ENCODE data around the gene TAF12.
"Not testable (repeated sequence)": the region's sequence is repeated elsewhere in the genome, so short reads cannot be mapped to it uniquely, and the experiment has no call there.

Gene TAF12

DNA sequence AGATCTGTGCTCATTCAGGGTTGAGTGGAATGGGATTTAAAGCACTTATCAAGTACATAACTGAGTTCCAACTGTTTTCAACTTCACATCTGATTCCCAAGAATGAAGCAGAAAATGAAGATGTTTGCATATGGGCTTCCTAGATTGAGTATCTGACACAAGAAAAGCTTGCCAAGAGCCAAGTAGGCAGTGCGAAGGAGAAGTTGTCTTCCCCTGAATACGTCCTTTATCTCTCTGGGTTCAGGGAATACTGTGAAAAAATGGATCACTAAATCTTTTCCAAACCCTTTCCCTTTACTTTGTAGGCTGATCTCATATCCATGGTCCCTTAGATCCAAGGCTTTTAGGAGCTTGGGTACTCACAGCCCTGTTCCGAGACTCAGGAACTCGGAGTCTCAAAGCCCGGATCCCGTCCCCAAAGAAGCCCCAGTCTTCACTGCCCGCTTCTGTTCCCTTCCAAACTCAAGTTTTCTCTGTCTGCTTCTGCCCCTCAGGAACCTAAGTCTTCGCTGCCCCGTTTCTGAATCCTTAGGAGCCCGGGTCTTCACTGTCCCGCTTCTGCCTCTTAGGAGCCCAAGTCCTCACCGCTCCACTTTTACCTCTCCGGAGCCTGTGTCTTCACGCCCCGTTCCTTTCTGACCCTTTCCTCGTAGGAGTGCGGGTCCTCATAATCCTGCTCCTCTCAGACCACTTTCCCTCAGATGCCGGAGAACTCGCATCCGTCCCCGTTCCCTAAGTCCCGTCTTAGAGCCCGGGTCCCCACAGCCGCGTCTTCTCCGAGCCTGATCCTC is 616 bp downstream of the TAF12 start:
- no peak for DNase-seq

DNA sequence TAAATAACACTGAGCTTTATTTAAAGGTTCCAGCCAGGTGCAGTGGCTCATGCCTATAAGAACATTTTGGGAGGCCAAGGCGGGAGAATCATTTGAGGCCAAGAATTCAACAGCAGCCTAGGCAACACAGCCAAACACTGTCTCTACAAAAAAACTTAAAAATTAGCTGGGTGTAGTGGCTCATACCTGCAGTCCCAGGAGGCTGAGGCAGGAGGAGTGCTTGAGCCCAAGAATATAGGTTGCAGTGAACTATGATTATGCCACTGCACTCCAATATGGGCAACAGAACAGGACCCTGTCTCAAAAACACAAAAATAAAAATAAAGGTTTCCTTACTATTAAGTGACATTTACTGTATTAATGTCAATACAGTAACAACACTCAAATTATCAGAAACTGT is 2.1 kb downstream of the TAF12 start:
- DNase-seq, result no peak

DNA sequence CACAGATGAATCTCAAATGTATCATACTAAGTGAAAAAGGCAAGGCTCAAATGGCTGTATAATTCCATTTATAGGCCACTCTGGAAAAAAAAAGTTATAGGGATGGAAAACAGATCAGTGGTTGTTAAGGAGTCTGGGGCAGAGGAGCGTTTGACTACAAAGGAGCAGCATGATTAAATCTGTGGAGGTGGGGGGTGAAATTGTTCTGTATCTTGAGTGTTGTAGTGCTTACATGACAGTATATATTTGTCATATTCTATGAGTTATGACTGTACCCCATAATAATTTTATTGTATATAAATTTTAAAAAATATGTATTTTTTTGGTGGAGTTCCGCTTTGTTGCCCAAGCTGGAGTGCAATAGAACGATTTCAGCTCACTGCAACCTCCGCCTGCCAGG is 10.3 kb downstream of the TAF12 start:
- DNase-seq, result no peak

DNA sequence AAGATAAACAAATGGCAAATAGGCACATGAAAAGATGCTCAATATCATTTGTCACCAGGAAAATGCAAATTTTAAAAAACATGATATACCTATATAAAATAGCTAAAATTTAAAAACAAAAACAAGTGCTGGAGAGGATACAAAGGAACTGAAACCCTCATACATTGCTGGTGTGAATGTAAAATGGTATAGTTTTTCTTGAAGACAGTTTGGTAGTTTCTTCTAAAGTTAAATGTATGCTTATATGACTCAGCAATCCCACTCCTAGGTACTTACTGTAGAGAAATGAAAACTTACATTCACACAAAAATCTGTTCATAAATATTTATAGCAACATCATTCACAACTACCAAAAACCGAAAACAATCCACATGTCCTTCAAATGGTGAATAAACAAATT is 11.2 kb downstream of the TAF12 start:
- no peak for DNase-seq

- DNase-seq, result no peak
Measured at GRCh38 chr1:28613175-28613574, 29.7 kb downstream of the TAF12 start.

DNA sequence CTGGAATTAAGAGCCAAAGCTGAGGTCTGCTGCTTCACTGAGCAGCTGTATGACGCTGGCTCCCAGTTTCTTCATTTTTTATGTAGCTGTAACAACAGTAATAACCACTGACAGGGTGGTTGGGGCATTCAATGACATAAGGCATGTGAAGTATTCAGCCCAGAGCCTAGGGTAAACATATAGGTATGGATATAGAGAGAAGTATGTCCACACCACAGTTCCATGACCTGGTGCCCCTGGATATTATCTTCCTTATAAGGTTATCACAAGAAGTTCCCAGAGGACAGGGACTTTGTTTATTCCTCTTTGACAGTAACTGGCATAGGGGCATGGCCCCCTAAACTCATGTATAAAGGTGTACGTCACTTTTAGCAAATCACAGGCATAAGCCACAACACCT is 36.1 kb downstream of the TAF12 start:
- no peak for DNase-seq

GRCh38 chr1:28604962-28605361 is 37.9 kb downstream of the TAF12 start:
- DNase-seq, result no peak

- DNase-seq, result no peak
Measured at GRCh38 chr1:28604411-28604810, 38.5 kb downstream of the TAF12 start.

DNA sequence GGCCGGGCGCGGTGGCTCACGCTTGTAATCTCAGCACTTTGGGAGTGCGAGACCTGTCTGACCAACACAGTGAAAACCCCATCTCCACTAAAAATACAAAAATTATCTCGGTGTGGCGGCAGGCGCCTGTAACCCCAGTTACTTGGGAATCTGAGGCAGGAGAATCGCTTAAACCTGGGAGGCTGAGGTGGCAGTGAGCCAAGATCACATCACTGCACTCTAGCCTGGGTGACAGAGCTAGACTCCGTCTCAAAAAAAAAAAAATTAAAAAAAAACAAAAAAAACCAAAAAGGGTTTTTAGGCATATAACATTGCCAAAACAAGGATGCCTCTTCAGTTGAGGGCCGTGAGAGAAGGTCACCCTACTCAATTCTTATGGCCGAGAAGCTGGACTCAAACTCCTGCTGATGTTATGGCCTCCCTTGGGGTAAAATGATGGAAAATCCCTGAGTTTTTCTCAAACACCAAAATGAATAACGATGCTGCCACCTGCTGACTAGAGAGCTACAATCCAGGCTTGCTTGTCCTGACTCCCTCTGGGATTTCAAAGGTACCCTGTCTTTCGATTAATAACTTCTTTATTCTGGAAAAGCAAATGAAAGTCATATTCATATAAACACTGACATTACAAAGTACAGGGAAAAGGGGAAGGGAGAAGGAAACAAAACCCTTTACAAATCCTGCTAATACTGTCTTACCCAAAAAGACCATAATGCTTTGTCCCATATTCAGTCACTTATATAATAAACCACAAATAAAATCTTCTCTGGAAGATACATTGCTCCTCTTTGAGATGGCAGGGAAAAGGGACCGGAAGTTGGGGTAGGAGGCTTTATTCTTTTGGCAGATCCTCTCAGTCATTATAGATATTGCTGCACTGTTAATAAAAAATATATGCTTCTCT is 40.1 kb downstream of the TAF12 start:
- peak; percentile 54 for DNase-seq

DNA sequence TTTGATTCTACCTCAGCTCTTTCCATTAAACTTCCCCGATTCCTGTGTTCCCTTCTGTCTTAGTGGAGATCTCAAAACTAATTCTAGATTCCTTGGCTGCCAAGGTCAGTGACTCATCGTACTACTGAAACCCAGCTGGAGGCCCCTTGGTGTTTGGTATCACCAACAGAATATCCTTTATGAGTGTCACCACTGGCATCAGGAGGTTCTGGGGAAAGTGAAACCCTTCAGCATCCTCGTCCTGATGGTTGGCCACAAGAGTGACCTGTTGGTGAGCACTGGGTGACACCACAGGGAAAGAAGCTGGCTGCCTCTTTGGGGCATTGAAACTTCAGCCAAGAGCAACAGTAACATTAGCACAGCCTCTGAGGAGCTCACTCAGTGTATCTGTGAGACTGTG is 41.2 kb downstream of the TAF12 start:
- DNase-seq, result no peak

GRCh38 chr1:28596276-28596675 is 46.6 kb downstream of the TAF12 start:
- DNase-seq, result not testable (repeated sequence)

DNA sequence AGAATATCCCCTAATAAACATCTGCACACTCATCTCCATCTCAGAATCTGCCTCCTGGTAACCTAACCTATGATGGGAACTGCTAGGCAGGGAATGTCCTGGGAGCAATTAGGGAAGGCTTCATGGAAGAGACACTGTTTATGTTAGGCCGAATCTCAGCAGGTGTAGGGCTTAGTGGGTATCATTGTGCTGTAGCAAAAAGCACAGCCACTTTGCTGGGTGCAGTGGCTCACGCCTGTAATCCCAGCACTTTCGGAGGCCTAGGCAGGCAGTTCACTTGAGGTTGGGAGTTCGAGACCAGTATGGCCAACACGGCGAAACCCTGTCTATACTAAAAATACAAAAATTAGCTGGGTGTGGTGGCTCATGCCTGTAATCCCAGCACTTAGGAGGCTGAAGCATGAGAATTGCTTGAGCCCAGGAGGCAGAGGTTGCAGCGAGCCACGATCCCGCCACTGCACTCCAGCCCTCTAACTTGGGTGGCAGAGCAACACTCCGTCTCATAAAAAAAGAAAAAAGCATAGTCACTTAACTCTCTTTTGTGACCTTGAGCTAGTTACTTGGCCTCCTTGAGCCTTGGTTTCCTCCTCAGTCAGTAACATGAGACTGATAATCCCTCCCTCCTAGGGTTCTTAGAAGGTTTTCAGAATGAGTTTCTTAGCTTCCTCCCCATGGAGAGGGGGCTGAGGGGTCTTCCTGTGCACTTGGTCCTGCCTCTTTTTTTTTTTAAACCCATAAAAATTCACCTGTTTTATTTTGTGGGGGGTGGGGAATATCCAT is 47.3 kb downstream of the TAF12 start:
- DNase-seq, result no peak

GRCh38 chr1:28594686-28595411 is 48.0 kb downstream of the TAF12 start:
- not testable (repeated sequence) for DNase-seq

DNA sequence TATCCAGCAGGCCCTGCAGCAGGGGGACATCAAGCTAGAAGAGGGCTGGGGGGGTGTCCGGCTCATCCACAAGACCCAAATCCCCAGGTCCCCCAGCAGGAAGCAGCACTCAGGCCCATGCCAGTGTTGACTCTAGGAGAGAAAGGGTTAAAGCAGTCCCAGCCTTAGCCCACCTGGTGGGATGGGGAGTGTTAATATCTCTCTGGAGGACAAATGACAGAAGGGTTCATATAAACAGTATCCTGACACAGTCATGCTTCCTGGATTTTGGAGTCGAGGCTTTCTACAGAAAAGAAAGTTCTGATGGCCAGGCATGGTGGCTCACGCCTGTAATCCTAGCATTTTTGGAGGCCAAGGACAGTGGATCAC is 48.9 kb downstream of the TAF12 start:
- not testable (repeated sequence) for DNase-seq

DNA sequence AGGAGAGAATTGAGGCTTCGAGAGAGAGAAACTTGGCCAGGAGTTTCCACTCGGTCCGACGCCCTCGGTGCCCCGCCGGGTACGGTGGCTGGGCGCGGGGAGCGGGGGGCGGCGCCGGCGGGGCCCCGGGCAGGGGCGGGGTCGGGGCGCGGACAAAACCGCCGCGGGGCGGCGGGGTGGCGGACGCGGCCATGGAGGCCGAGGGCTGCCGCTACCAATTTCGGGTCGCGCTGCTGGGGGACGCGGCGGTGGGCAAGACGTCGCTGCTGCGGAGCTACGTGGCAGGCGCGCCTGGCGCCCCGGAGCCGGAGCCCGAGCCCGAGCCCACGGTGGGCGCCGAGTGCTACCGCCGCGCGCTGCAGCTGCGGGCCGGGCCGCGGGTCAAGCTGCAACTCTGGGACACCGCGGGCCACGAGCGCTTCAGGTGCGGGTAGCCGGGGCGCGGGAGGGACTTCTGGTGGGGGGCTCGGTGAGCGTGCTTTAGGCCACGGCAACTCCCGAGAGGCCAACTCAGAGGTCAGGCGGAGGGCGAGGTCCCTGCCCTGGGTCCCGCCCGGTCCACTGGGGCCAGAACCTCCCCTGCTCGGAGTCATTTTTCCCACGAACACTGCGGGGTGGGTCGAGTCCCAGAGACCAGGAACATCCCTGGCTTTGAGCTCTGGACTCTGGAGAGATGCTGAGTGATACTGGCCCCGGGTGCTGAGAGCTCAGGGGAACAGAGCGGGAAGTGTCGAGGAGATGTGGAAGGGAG is 50.4 kb downstream of the TAF12 start:
- DNase-seq, result no peak

GRCh38 chr1:28591708-28592320 is 51.1 kb downstream of the TAF12 start, which contains the start of gene RAB42:
RAB42 (plus strand) TSS chr1:28592265; CDS start chr1:28592512, 247 bp downstream.
- no peak for DNase-seq

DNA sequence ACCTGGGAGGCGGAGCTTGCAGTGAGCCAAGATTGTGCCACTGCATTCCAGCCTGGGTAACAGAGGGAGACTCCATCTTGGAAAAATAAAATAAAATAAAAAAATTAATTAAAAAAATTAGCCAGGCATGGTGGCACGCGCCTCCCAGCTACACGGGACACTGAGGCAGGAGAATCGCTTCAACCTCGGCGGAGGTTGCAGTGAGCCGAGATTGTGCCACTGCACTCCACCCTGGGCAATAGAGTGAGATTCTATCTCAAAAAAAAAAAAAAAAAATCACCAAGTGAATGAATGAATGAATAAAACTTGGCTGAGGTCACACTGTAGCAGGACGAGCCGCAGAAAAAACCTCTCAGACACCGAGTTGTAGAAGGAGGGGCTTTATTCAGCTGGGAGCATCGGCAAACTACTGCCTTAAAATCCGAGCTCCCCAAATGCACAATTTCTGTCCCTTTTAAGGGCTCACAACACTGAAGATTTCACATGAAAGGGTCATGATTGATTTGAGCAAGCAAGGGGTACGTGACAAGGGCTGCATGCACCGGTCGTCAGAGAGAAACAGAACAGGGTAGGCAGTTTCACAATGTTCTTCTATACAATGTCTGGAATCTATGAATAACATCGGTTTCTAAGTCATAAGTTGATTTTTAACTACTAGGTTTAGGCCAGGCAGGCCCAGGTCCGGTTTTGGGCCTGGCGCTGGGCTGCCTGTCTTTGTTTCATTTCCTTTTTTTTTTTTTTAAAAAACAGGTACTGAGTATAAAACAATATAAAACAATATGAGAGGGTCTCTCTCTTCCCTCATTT is 56.1 kb downstream of the TAF12 start:
- DNase-seq, result not testable (repeated sequence)

DNA sequence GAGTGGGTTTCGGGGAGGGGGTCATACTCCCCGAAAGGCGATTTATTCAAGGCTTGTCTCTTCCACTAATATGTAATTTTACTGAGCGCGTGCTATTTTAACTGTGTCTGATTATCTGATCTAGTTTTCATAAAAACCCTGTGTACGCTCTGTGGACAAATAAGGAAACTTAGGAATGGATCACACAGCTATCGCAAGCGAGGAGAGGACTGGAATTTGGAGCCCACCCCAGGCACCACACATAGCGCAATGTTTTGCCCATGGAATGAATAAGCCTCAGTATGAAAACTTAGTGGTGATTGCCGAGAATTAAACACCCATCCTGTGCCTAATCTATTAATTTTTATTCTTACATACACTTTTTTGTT is 60.6 kb downstream of the TAF12 start:
- DNase-seq, result peak; percentile 42

GRCh38 chr1:28581531-28582247 is 61.2 kb downstream of the TAF12 start:
- peak; percentile 93 for DNase-seq
